Mesendoderm (in vitro differentiated cells): ENCODE measurements around the gene MREG.
"Not testable (repeated sequence)": the region's sequence is repeated elsewhere in the genome, so short reads cannot be mapped to it uniquely, and the experiment has no call there.

ENCODE experiments used
- DNase-seq: peaks from one replicate; pipeline ENCODE4 v3.0.0; 2013
- H2AK5ac ChIP-seq: 2 replicates; pipeline ENCODE4 v1.6.1; 2013; ENCODE audit warnings: low read length, inconsistent platforms
- H2BK120ac ChIP-seq: 2 replicates; pipeline ENCODE4 v1.6.1; 2013; ENCODE audit warnings: low read depth, mild to moderate bottlenecking, low read length, moderate library complexity, mixed read lengths
- H2BK15ac ChIP-seq: replicated peaks from 2 replicates; pipeline ENCODE4 v1.6.1; 2013; ENCODE audit warnings: low read depth, mild to moderate bottlenecking, moderate library complexity
- H2BK5ac ChIP-seq: 2 replicates; pipeline ENCODE4 v1.6.1; 2013; ENCODE audit warnings: low read length, inconsistent platforms
- H3K18ac ChIP-seq: 2 replicates; pipeline ENCODE4 v1.6.1; 2013; ENCODE audit warnings: mild to moderate bottlenecking, low read length, mixed read lengths
- H3K23ac ChIP-seq: one replicate; pipeline ENCODE4 v1.6.1; 2013; ENCODE audit warnings: low read length
- H3K27ac ChIP-seq: 2 replicates; pipeline ENCODE4 v1.5.1; 2013; ENCODE audit warnings: low read depth, mild to moderate bottlenecking, inconsistent platforms, low read length, moderate library complexity
- H3K27me3 ChIP-seq: 2 replicates; pipeline ENCODE4 v1.6.1; 2013; ENCODE audit warnings: low read length, control low read depth, mild to moderate bottlenecking, inconsistent platforms; ENCODE audit not compliant: insufficient read depth, poor library complexity
- H3K36me3 ChIP-seq: 2 replicates; pipeline ENCODE4 v1.6.1; 2013; ENCODE audit warnings: low read length, inconsistent platforms; ENCODE audit not compliant: control insufficient read depth, insufficient read depth
- H3K4ac ChIP-seq: one replicate; pipeline ENCODE4 v1.6.1; 2013; ENCODE audit warnings: low read depth, mild to moderate bottlenecking, low read length, moderate library complexity
- H3K4me1 ChIP-seq: 2 replicates; pipeline ENCODE4 v1.6.1; 2013; ENCODE audit warnings: low read depth, low read length, inconsistent platforms; ENCODE audit not compliant: control insufficient read depth
- H3K4me2 ChIP-seq: 2 replicates; pipeline ENCODE4 v1.6.1; 2013; ENCODE audit warnings: low read length
- H3K4me3 ChIP-seq: 2 replicates; pipeline ENCODE4 v1.5.1; 2013; ENCODE audit warnings: mild to moderate bottlenecking, low read length
- H3K56ac ChIP-seq: one replicate; pipeline ENCODE4 v1.6.1; 2013; ENCODE audit warnings: low read length
- H3K79me1 ChIP-seq: 2 replicates; pipeline ENCODE4 v1.6.1; 2013; ENCODE audit warnings: low read length, inconsistent platforms
- H3K79me2 ChIP-seq: 2 replicates; pipeline ENCODE4 v1.6.1; 2013; ENCODE audit warnings: mild to moderate bottlenecking, low read length; ENCODE audit not compliant: control insufficient read depth, insufficient read depth
- H3K9ac ChIP-seq: 2 replicates; pipeline ENCODE4 v1.6.1; 2013; ENCODE audit warnings: low read length, inconsistent platforms
- H4K5ac ChIP-seq: one replicate; pipeline ENCODE4 v1.6.1; 2013; ENCODE audit warnings: low read length
- H4K8ac ChIP-seq: one replicate; pipeline ENCODE4 v1.6.1; 2013; ENCODE audit warnings: low read depth, mild to moderate bottlenecking, control low read depth, low read length, moderate library complexity
- WGBS: extraction: QIAGEN DNeasy Blood & Tissue Kit; methylation state at CpG from one replicate; pipeline ENCODE4 v1.1.7; 2013; ENCODE audit warnings: low lambda C conversion rate, missing lambda C conversion rate; ENCODE audit not compliant: insufficient coverage; ENCODE audit errors: extremely low coverage; 5-methylcytosine and 5-hydroxymethylcytosine counted together

MREG gene

DNA sequence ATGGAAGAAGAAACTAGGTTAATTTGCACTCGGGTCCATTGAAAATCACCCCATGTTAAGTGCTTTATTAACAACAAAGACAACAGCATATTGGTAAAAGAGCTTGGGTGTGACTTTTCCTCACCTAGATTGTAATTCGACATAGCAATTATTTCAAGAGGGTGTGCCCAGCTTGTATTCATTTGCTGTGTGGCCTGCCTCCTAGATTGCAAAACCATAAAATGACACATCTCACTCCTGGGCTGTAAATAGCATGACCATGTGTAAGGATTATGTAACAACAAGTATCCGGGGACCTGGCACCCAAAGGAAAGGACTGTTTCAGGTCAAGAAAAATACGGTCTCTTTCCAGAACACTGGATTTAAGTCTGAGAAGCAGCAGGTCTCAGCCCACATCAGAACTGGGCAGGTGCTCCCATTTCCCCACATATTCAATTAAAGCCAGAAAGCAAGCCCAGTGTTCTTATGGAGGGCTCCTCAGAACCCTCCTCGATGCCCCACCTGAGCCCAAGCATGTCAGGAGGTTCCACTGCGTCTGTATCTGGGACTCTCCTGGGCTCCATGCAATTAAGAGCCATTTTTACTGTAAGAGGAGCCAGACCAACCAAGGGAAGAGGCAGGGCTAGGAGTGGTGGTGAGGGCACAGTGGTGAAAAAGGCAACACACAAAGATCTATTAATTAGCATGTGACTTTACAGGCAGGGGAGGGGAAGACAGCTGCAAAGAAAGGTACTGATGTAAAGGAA lies 39.2 kb downstream of the MREG start:
- peak; percentile 34 for DNase-seq
- Histone ChIP-seq H3K4me3 (no peak overlapping the region), H3K27ac (no peak overlapping the region), H2AK5ac (no peak overlapping the region), H3K79me1 (peaks cover 8% of the 10 kb centered on the region), H3K56ac (no peak overlapping the region), H2BK120ac (no peak overlapping the region), H4K5ac (no peak overlapping the region), H3K23ac (no peak overlapping the region), H3K4me1 (no peaks in the 10 kb centered on the region), H2BK15ac (no peak overlapping the region), H3K18ac (no peak overlapping the region), H3K4ac (no peak overlapping the region), H3K27me3 (no peaks in the 10 kb centered on the region), H4K8ac (no peak overlapping the region), H3K4me2 (no peak overlapping the region), H3K36me3 (no peaks in the 10 kb centered on the region), H2BK5ac (no peak overlapping the region), H3K79me2 (peaks cover 8% of the 10 kb centered on the region), H3K9ac (no peak overlapping the region)
- no CpG with 5 or more reads among the region's 6 CpGs for WGBS

GRCh38 chr2:215973145-215973792 lies 40.1 kb downstream of the MREG start:
- no peak for DNase-seq
- no peaks in the 10 kb centered on the region for H3K36me3 ChIP-seq
- no peak overlapping the region for H3K4ac ChIP-seq
- no peaks in the 10 kb centered on the region for H3K4me1 ChIP-seq
- no peak overlapping the region for H3K56ac ChIP-seq
- H4K5ac ChIP-seq = no peak overlapping the region
- no peak overlapping the region for H2BK5ac ChIP-seq
- H2BK120ac ChIP-seq = no peak overlapping the region
- no peak overlapping the region for H2AK5ac ChIP-seq
- no peak overlapping the region for H3K9ac ChIP-seq
- H3K18ac ChIP-seq = no peak overlapping the region
- H2BK15ac ChIP-seq = no peak overlapping the region
- no peak overlapping the region for H3K4me2 ChIP-seq
- no CpG with 5 or more reads among the region's 7 CpGs for WGBS
- no peaks in the 10 kb centered on the region for H3K27me3 ChIP-seq
- H3K23ac ChIP-seq = no peak overlapping the region
- H3K4me3 ChIP-seq = no peak overlapping the region
- H3K79me2 ChIP-seq = peaks cover 9% of the 10 kb centered on the region
- peaks cover 9% of the 10 kb centered on the region for H3K79me1 ChIP-seq
- H4K8ac ChIP-seq = no peak overlapping the region
- no peak overlapping the region for H3K27ac ChIP-seq

GRCh38 chr2:215971671-215972070 lies 41.7 kb downstream of the MREG start:
- WGBS = no CpG with 5 or more reads among the region's 5 CpGs
- DNase-seq = no peak
- H3K4me3 ChIP-seq = no peak overlapping the region

GRCh38 chr2:215970894-215971293 lies 42.5 kb downstream of the MREG start:
- not testable (repeated sequence) for H3K36me3 ChIP-seq, H3K23ac ChIP-seq, H3K4ac ChIP-seq, H3K4me1 ChIP-seq, H3K4me3 ChIP-seq, H2AK5ac ChIP-seq, H3K56ac ChIP-seq, H4K5ac ChIP-seq, H3K4me2 ChIP-seq, H3K27me3 ChIP-seq, H3K79me2 ChIP-seq, H4K8ac ChIP-seq, H2BK15ac ChIP-seq, H3K79me1 ChIP-seq, DNase-seq, H3K18ac ChIP-seq, H3K27ac ChIP-seq, H3K9ac ChIP-seq, H2BK120ac ChIP-seq, H2BK5ac ChIP-seq
- WGBS = no CpG with 5 or more reads among the region's 4 CpGs

More at GRCh38 chr2:215971671-215972070, 41.7 kb downstream of the MREG start:
- H3K18ac ChIP-seq = no peak overlapping the region
- no peak overlapping the region for H3K4me2 ChIP-seq
- no peaks in the 10 kb centered on the region for H3K36me3 ChIP-seq
- H3K4ac ChIP-seq = no peak overlapping the region
- no peak overlapping the region for H2AK5ac ChIP-seq
- H4K5ac ChIP-seq = no peak overlapping the region
- H3K23ac ChIP-seq = no peak overlapping the region
- peaks cover 11% of the 10 kb centered on the region for H3K79me1 ChIP-seq
- no peaks in the 10 kb centered on the region for H3K27me3 ChIP-seq
- no peaks in the 10 kb centered on the region for H3K4me1 ChIP-seq
- no peak overlapping the region for H3K56ac ChIP-seq
- H3K79me2 ChIP-seq = peaks cover 10% of the 10 kb centered on the region
- no peak overlapping the region for H2BK120ac ChIP-seq
- H4K8ac ChIP-seq = no peak overlapping the region
- H2BK15ac ChIP-seq = no peak overlapping the region
- no peak overlapping the region for H2BK5ac ChIP-seq
- H3K9ac ChIP-seq = no peak overlapping the region
- H3K27ac ChIP-seq = no peak overlapping the region

GRCh38 chr2:215970425-215970824 lies 42.9 kb downstream of the MREG start:
- Histone ChIP-seq H3K79me2 (peaks cover 7% of the 10 kb centered on the region), H2BK5ac (no peak overlapping the region), H3K27me3 (no peaks in the 10 kb centered on the region), H3K56ac (no peak overlapping the region), H3K27ac (no peak overlapping the region), H4K5ac (no peak overlapping the region), H3K4me3 (no peak overlapping the region), H3K18ac (no peak overlapping the region), H3K23ac (no peak overlapping the region), H3K36me3 (no peaks in the 10 kb centered on the region), H2AK5ac (no peak overlapping the region), H3K9ac (no peak overlapping the region), H3K4ac (no peak overlapping the region), H3K79me1 (peaks cover 9% of the 10 kb centered on the region), H4K8ac (no peak overlapping the region), H2BK15ac (no peak overlapping the region), H2BK120ac (no peak overlapping the region), H3K4me1 (no peaks in the 10 kb centered on the region), H3K4me2 (no peak overlapping the region)
- no CpG with 5 or more reads among the region's 5 CpGs for WGBS
- DNase-seq = no peak
